Smooth muscle cell (in vitro differentiated cells): ENCODE measurements around the gene MLF1. TPM values are rescaled to one million over a fixed set of nuclear protein-coding genes. Genes with fewer than 3 reads are reported as not detected.

ENCODE experiments used
- DNase-seq: peaks from one replicate; lab custom pipeline; 2025; ENCODE audit not compliant: unreplicated experiment; lab: John Stamatoyannopoulos, UW
- H2AFZ ChIP-seq: fragments of 200-600 bp; sonication (generic); 2 replicates; pipeline ENCODE4 v1.6.0; 2016; ENCODE audit warnings: antibody characterized with exemption, low read depth, mild to moderate bottlenecking
- H3F3A ChIP-seq: fragments of 200-600 bp; sonication (generic); 2 replicates; pipeline ENCODE4 v1.6.0; 2017; ENCODE audit warnings: antibody characterized with exemption, low read depth
- H3K27ac ChIP-seq: fragments of 200-600 bp; sonication (generic); 2 replicates; pipeline ENCODE4 v1.5.1; 2016; ENCODE audit warnings: low read depth, mild to moderate bottlenecking
- H3K27me3 ChIP-seq: fragments of 200-600 bp; sonication (generic); 2 replicates; pipeline ENCODE4 v1.6.1; 2016; ENCODE audit warnings: low read depth, mild to moderate bottlenecking
- H3K36me3 ChIP-seq: fragments of 200-600 bp; sonication (generic); 2 replicates; pipeline ENCODE4 v1.5.1; 2016; ENCODE audit warnings: low read depth
- H3K4me1 ChIP-seq: fragments of 200-600 bp; sonication (generic); 2 replicates; pipeline ENCODE4 v1.5.1; 2016; ENCODE audit warnings: low read depth
- H3K4me2 ChIP-seq: fragments of 200-600 bp; sonication (generic); 2 replicates; pipeline ENCODE4 v1.6.0; 2016; ENCODE audit warnings: mild to moderate bottlenecking
- H3K4me3 ChIP-seq: fragments of 200-600 bp; sonication (generic); 2 replicates; pipeline ENCODE4 v1.5.1; 2016; ENCODE audit warnings: mild to moderate bottlenecking
- H3K79me2 ChIP-seq: fragments of 200-600 bp; sonication (generic); 2 replicates; pipeline ENCODE4 v1.6.0; 2016; ENCODE audit warnings: low read depth, mild to moderate bottlenecking
- H3K9ac ChIP-seq: fragments of 200-600 bp; sonication (generic); 2 replicates; pipeline ENCODE4 v1.6.0; 2016; ENCODE audit warnings: low read depth
- H3K9me3 ChIP-seq: fragments of 200-600 bp; sonication (generic); replicated peaks from 2 replicates; pipeline ENCODE4 v1.5.1; 2016; ENCODE audit warnings: low read depth
- H4K20me1 ChIP-seq: fragments of 200-600 bp; sonication (generic); 2 replicates; pipeline ENCODE4 v1.6.0; 2016; ENCODE audit warnings: low read depth
- CTCF ChIP-seq: fragments of 200-600 bp; sonication (generic); IDR thresholded peaks from 2 replicates; pipeline ENCODE4 v1.5.1; 2017; ENCODE audit warnings: borderline replicate concordance, mild to moderate bottlenecking, antibody characterized with exemption; ENCODE audit not compliant: insufficient read depth, poor library complexity, severe bottlenecking
- WGBS: methylation state at CpG from one replicate; pipeline ENCODE4 v1.1.7; 2016; ENCODE audit warnings: low lambda C conversion rate; 5-methylcytosine and 5-hydroxymethylcytosine counted together
- polyA plus RNA-seq: library from polyadenylated mRNA; unstranded; fragments of >200 nt; fragmentation: Nextera tagmentation; extraction: Ambion mirVana; gene quantifications from 2 replicates; pipeline ENCODE4 v1.2.1, GENCODE V29; 2016
- total RNA-seq: library from RNA; depleted of rRNA; stranded (reverse); fragments of >200 nt; gene quantifications from 2 replicates; pipeline ENCODE4 v1.2.3, GENCODE V29; 2014

MLF1 gene
- total and polyA plus RNA-seq, 2 experiments from 2014 or later, result 24.3 to 28.5 TPM

- Histone ChIP-seq H3K36me3 (no peaks in the 10 kb centered on the region), H3F3A (no peaks in the 10 kb centered on the region), H3K9me3 (no peaks in the 10 kb centered on the region), H2AFZ (no peak overlapping the region), H3K79me2 (no peaks in the 10 kb centered on the region), H3K27me3 (no peaks in the 10 kb centered on the region), H4K20me1 (no peaks in the 10 kb centered on the region), H3K4me2 (no peak overlapping the region), H3K9ac (no peak overlapping the region), H3K4me3 (no peak overlapping the region), H3K4me1 (no peaks in the 10 kb centered on the region), H3K27ac (no peak overlapping the region)
- 98% methylated on average over 6 of the region's 6 CpGs for WGBS
- DNase-seq, result no peak
- no peak for TF ChIP-seq CTCF
Observed at GRCh38 chr3:158565076-158565475, 5.9 kb upstream of the MLF1 start.

GRCh38 chr3:158568784-158569183, 2.2 kb upstream of the MLF1 start:
- TF ChIP-seq CTCF, result no peak
- H4K20me1 ChIP-seq, result no peaks in the 10 kb centered on the region
- H3K4me3 ChIP-seq, result no peak overlapping the region
- no peaks in the 10 kb centered on the region for H3K9me3 ChIP-seq
- H3K4me1 ChIP-seq, result no peaks in the 10 kb centered on the region
- no peaks in the 10 kb centered on the region for H3K36me3 ChIP-seq
- H3K9ac ChIP-seq, result no peak overlapping the region
- no peak for DNase-seq
- WGBS, result 82% methylated on average over 3 of the region's 3 CpGs
- H3F3A ChIP-seq, result no peaks in the 10 kb centered on the region
- H3K27me3 ChIP-seq, result no peaks in the 10 kb centered on the region
- no peak overlapping the region for H3K4me2 ChIP-seq
- no peak overlapping the region for H2AFZ ChIP-seq
- H3K79me2 ChIP-seq, result no peaks in the 10 kb centered on the region
- no peak overlapping the region for H3K27ac ChIP-seq

- peak overlapping the region; percentile 100 for H3K9ac ChIP-seq
- H2AFZ ChIP-seq, result no peak overlapping the region
- no peaks in the 10 kb centered on the region for H3F3A ChIP-seq
- no peaks in the 10 kb centered on the region for H4K20me1 ChIP-seq
- no peak for DNase-seq
- H3K4me1 ChIP-seq, result no peaks in the 10 kb centered on the region
- no peaks in the 10 kb centered on the region for H3K9me3 ChIP-seq
- TF ChIP-seq CTCF, result no peak
- H3K4me3 ChIP-seq, result no peak overlapping the region
- H3K79me2 ChIP-seq, result no peaks in the 10 kb centered on the region
- 69% methylated on average over 3 of the region's 3 CpGs for WGBS
- no peaks in the 10 kb centered on the region for H3K36me3 ChIP-seq
- no peak overlapping the region for H3K27ac ChIP-seq
- H3K4me2 ChIP-seq, result no peak overlapping the region
- no peaks in the 10 kb centered on the region for H3K27me3 ChIP-seq
Observed at GRCh38 chr3:158569794-158570193, 1.2 kb upstream of the MLF1 start.

GRCh38 chr3:158571969-158572765, 1.2 kb downstream of the MLF1 start:
- H3K4me2 ChIP-seq, result no peak overlapping the region

More at GRCh38 chr3:158571969-158572765, 1.2 kb downstream of the MLF1 start:
- Histone ChIP-seq H2AFZ (no peak overlapping the region), H3K27ac (no peak overlapping the region), H3K4me3 (no peak overlapping the region), H3F3A (no peaks in the 10 kb centered on the region), H3K79me2 (no peaks in the 10 kb centered on the region), H3K9ac (no peak overlapping the region), H3K36me3 (no peaks in the 10 kb centered on the region), H3K9me3 (no peaks in the 10 kb centered on the region), H4K20me1 (no peaks in the 10 kb centered on the region), H3K4me1 (no peaks in the 10 kb centered on the region), H3K27me3 (no peaks in the 10 kb centered on the region)
- TF ChIP-seq CTCF, result no peak
- WGBS, result 100% methylated on average over 1 of the region's 16 CpGs
- no peak for DNase-seq
